GM12878 (cell line): ENCODE results near the gene AGRN. TPM values are rescaled to one million over a fixed set of nuclear protein-coding genes. Genes with fewer than 3 reads are reported as not detected.

Source experiments
- ATAC-seq: fragments of 200-7000 bp; cut with Tn5 transposase; 3 replicates; pipeline ENCODE4 v1.9.1; 2020; ENCODE audit warnings: mild to moderate bottlenecking, moderate library complexity
- BruUV-seq: library from RNA; stranded (reverse); fragments of 400-500 nt; replicated peaks from 2 replicates; lab custom pipeline; 2021; lab: Mats Ljungman, UMichigan
- CTCF ChIA-PET: fragments of 300-600 bp; sonication (Branson Sonifier 250); formaldehyde crosslinking; extraction: SDS; loops from one replicate; lab custom pipeline; 2021; ENCODE audit warnings: inconsistent platforms; lab: Yijun Ruan, JAX
- POLR2A ChIA-PET: fragments of 350-600 bp; formaldehyde crosslinking; extraction: SDS; loops from one replicate; lab custom pipeline; 2021; ENCODE audit warnings: inconsistent platforms; lab: Charles Lee
- RAD21 ChIA-PET: fragments of 300-600 bp; sonication (Branson Sonifier 250); formaldehyde crosslinking; loops from one replicate; lab custom pipeline; 2023; ENCODE audit warnings: antibody characterized with exemption; ENCODE audit not compliant: unreplicated experiment; lab: Charles Lee
- SMC1A ChIA-PET: fragments of 300-600 bp; sonication (Branson Sonifier 250); formaldehyde crosslinking; loops from one replicate; lab custom pipeline; 2023; ENCODE audit not compliant: unreplicated experiment, uncharacterized antibody; lab: Charles Lee
- DNase-seq: peaks from one replicate; pipeline ENCODE4 v3.0.0-alpha.2; 2011; ENCODE audit warnings: low read depth, low spot score
- FAIRE-seq: peaks from 3 replicates; lab custom pipeline; 2011; peaks lifted over from hg19 to GRCh38; lab: Jason Lieb, UNC
- H2AFZ ChIP-seq: 2 replicates; pipeline ENCODE4 v1.6.0; 2011; ENCODE audit warnings: low read depth, low read length, control low read depth; ENCODE audit not compliant: control insufficient read depth
- H3K27ac ChIP-seq: 2 replicates; pipeline ENCODE4 v1.5.1; 2011; ENCODE audit warnings: control low read depth; ENCODE audit not compliant: control insufficient read depth, insufficient read depth
- H3K27me3 ChIP-seq, 2 experiments: replicated peaks in 1 of 2; 2 replicates each; pipeline versions ENCODE4 v1.6.0 to v1.6.1; 2011; ENCODE audit warnings: low read length in 1 of 2; ENCODE audit not compliant: control insufficient read depth in 2 of 2, insufficient read depth in 2 of 2
- H3K36me3 ChIP-seq, 2 experiments: 2 replicates each; pipeline ENCODE4 v1.5.1; 2011; ENCODE audit warnings: low read length in 1 of 2; ENCODE audit not compliant: control insufficient read depth in 2 of 2, insufficient read depth in 2 of 2
- H3K4me1 ChIP-seq: 2 replicates; pipeline ENCODE4 v1.6.1; 2011; ENCODE audit warnings: mild to moderate bottlenecking, low read length, moderate library complexity, mixed read lengths; ENCODE audit not compliant: control insufficient read depth, insufficient read depth
- H3K4me2 ChIP-seq: 2 replicates; pipeline ENCODE4 v1.6.0; 2011; ENCODE audit warnings: control low read depth; ENCODE audit not compliant: control insufficient read depth, insufficient read depth
- H3K4me3 ChIP-seq: fragments of 200-600 bp; sonication (generic); 2 replicates; pipeline ENCODE4 v1.5.1; 2016
- H3K79me2 ChIP-seq: 2 replicates; pipeline ENCODE4 v1.6.0; 2011; ENCODE audit warnings: low read length; ENCODE audit not compliant: control insufficient read depth, insufficient read depth
- H3K9ac ChIP-seq: 2 replicates; pipeline ENCODE4 v1.8.0; 2011; ENCODE audit warnings: low read length, control low read depth, mixed read lengths; ENCODE audit not compliant: control insufficient read depth, insufficient read depth
- H3K9me3 ChIP-seq: replicated peaks from 3 replicates; pipeline ENCODE4 v1.5.1; 2011; ENCODE audit warnings: mild to moderate bottlenecking, low read length; ENCODE audit not compliant: control insufficient read depth, insufficient read depth
- H4K20me1 ChIP-seq: 2 replicates; pipeline ENCODE4 v1.6.0; 2011; ENCODE audit not compliant: control insufficient read depth, insufficient read depth
- BRCA1 ChIP-seq: IDR thresholded peaks from 2 replicates; pipeline ENCODE4 v1.6.1; 2011; ENCODE audit warnings: low read depth, low read length, improper control_type of control experiment
- FOXK2 ChIP-seq: fragments of 450-650 bp; IDR thresholded peaks from 2 replicates; pipeline ENCODE4 v1.6.1; 2017; ENCODE audit warnings: mild to moderate bottlenecking, moderate library complexity
- FOXM1 ChIP-seq: IDR thresholded peaks from 2 replicates; pipeline ENCODE4 v1.6.1; 2012; ENCODE audit warnings: low read depth, mild to moderate bottlenecking, inconsistent platforms, low read length, moderate library complexity
- GABPA ChIP-seq: IDR thresholded peaks from 2 replicates; pipeline ENCODE4 v1.6.1; 2014; ENCODE audit warnings: antibody characterized with exemption, low read depth, mild to moderate bottlenecking, inconsistent platforms
- IKZF1 ChIP-seq: fragments of 450-650 bp; conservative IDR thresholded peaks from 2 replicates; pipeline ENCODE4 v1.6.1; 2017; ENCODE audit warnings: antibody characterized with exemption, mild to moderate bottlenecking
- MEF2A ChIP-seq: IDR thresholded peaks from 2 replicates; pipeline ENCODE4 v1.6.1; 2011; ENCODE audit warnings: low read depth, mild to moderate bottlenecking, low read length, moderate library complexity; ENCODE audit not compliant: insufficient read depth
- NR2C2 ChIP-seq: IDR thresholded peaks from 2 replicates; pipeline ENCODE4 v1.6.1; 2011; ENCODE audit warnings: borderline replicate concordance, low read depth; ENCODE audit not compliant: control insufficient read depth, insufficient read length
- PML ChIP-seq: IDR thresholded peaks from 2 replicates; pipeline ENCODE4 v1.6.1; 2012; ENCODE audit warnings: low read length, inconsistent platforms
- RCOR1 ChIP-seq: conservative IDR thresholded peaks from 2 replicates; pipeline ENCODE4 v1.6.1; 2012; ENCODE audit warnings: low read depth, low read length, improper control_type of control experiment
- SP1 ChIP-seq: IDR thresholded peaks from one replicate; pipeline ENCODE4 v1.6.1; 2011; ENCODE audit warnings: low read depth, low read length
- ZNF217 ChIP-seq: fragments of 450-650 bp; IDR thresholded peaks from 2 replicates; pipeline ENCODE4 v1.6.1; 2017; ENCODE audit warnings: antibody characterized with exemption, mild to moderate bottlenecking
- ZNF24 ChIP-seq: fragments of 450-650 bp; IDR thresholded peaks from 2 replicates; pipeline ENCODE4 v1.6.1; 2017; ENCODE audit warnings: antibody characterized with exemption, mild to moderate bottlenecking
- WGBS: methylation state at CpG from one replicate; pipeline ENCODE4 v1.1.6; 2016; ENCODE audit warnings: low lambda C conversion rate; ENCODE audit not compliant: insufficient replicate concordance, insufficient coverage; ENCODE audit errors: missing lambda C conversion rate; 5-methylcytosine and 5-hydroxymethylcytosine counted together
- in situ Hi-C: fragments of 300-500 bp; cut with MboI; formaldehyde crosslinking; loops from 9 replicates; pipeline ENCODE4 v1.14.3; 2018; ENCODE audit warnings: mixed read lengths
- intact Hi-C: fragments of 100-400 bp; cut with micrococcal nuclease; formaldehyde crosslinking; loops from one replicate; pipeline ENCODE4 v1.14.2; 2022; ENCODE audit not compliant: unreplicated experiment
- polyA plus RNA-seq, 11 experiments: library from polyadenylated mRNA; depleted of rRNA in 4 of 11; unstranded in 6 of 11; stranded (reverse) in 5 of 11; fragments of >200 nt; fragmentation: Nextera tagmentation in 4 of 11; fragmentation: Illumina TruSeq in 1 of 11; extraction: Ambion mirVana in 4 of 11; extraction: Trizol in 1 of 11; gene quantifications; 1 replicate in 1 of 11; 2 replicates in 10 of 11; pipeline versions ENCODE4 v1.2.1 to v1.2.3, GENCODE V29; 2011 to 2016; ENCODE audit warnings: inconsistent platforms in 2 of 11, missing spikeins in 2 of 11, low read depth in 1 of 11
- total RNA-seq, 4 experiments: library from RNA; depleted of rRNA in 3 of 4; stranded (reverse); fragments of >200 nt in 3 of 4; fragmentation: Illumina TruSeq in 1 of 4; extraction: Trizol in 1 of 4; gene quantifications; 2 replicates each; pipeline versions ENCODE4 v1.2.1 to v1.2.3, GENCODE V29; 2013 to 2021
- TF ChIP-seq, protein P1 (sequence below): fragments of 150-350 bp; IDR thresholded peaks from 2 replicates; pipeline ENCODE4 v1.6.1; 2016; ENCODE audit warnings: low read depth, low read length
- TF ChIP-seq, protein P2 (sequence below): IDR thresholded peaks from 2 replicates; pipeline ENCODE4 v1.6.1; 2012; ENCODE audit warnings: low read length, inconsistent platforms

AGRN gene
- total and polyA plus RNA-seq, 10 of the 15 experiments (the other 5 are each of a cell fraction or from before 2014, with no cell fraction given): 0.02 to 41.8 (median 4.1) TPM

DNA sequence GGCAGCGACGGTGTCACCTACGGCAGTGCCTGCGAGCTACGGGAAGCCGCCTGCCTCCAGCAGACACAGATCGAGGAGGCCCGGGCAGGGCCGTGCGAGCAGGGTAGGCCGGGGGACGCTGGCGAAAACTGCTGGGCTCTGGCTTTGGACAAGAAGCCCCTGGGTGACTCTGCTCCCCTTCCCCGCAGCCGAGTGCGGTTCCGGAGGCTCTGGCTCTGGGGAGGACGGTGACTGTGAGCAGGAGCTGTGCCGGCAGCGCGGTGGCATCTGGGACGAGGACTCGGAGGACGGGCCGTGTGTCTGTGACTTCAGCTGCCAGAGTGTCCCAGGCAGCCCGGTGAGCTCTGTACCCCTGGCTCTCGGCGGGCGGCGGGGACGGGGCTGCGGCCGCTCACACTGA, 24.0 kb downstream of the AGRN start:
- POLR2A ChIA-PET: no interaction called here
- CTCF ChIA-PET: interaction anchor here (1.0 kb wide), 1 partner anchor 15 kb away, joined by 3 read pairs; no protein-coding TSS in a partner anchor

DNA sequence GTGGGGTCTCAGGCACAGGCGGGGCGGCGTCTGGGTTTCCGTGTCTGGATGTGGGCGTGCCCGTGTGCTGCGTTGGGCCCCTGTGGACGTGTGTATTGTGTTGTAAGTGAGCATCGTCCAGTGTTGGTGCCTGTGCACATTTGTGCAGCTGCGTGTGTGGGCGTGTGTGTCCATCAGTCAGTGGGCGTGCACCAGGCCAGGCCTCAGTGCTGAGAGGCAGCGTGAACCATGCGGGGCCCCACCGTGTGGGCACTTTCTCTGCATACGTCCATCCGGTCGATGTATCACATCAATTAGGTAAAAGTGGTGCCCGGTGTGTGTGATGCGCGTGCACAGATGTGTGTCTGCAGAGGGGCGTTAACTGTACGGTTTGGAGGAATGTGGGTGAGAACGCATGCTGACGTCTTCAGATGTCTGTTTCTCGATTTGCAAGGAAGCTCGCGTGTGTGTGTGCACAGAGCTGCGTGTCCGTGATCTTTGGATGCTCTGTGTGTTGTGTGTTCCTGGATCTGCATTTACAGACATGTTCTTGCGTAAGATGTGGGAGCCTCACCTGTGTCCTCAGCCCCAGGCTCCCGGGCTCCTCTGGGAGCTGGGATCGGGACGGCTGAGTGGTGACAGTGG, 24.6 kb downstream of the AGRN start:
- 94% methylated on average over 34 of the region's 34 CpGs for WGBS
- H3K27ac ChIP-seq: no peak overlapping the region
- ChIA-PET CTCF (interaction anchor here (1.0 kb wide), 1 partner anchor 14 kb away, joined by 3 read pairs; no protein-coding TSS in a partner anchor), SMC1A (no interaction called here), RAD21 (no interaction called here), POLR2A (no interaction called here)
- no peak for FAIRE-seq
- no peaks in the 10 kb centered on the region for H3K9me3 ChIP-seq
- BruUV-seq: no TSS peak
- TF ChIP-seq, protein P1, sequence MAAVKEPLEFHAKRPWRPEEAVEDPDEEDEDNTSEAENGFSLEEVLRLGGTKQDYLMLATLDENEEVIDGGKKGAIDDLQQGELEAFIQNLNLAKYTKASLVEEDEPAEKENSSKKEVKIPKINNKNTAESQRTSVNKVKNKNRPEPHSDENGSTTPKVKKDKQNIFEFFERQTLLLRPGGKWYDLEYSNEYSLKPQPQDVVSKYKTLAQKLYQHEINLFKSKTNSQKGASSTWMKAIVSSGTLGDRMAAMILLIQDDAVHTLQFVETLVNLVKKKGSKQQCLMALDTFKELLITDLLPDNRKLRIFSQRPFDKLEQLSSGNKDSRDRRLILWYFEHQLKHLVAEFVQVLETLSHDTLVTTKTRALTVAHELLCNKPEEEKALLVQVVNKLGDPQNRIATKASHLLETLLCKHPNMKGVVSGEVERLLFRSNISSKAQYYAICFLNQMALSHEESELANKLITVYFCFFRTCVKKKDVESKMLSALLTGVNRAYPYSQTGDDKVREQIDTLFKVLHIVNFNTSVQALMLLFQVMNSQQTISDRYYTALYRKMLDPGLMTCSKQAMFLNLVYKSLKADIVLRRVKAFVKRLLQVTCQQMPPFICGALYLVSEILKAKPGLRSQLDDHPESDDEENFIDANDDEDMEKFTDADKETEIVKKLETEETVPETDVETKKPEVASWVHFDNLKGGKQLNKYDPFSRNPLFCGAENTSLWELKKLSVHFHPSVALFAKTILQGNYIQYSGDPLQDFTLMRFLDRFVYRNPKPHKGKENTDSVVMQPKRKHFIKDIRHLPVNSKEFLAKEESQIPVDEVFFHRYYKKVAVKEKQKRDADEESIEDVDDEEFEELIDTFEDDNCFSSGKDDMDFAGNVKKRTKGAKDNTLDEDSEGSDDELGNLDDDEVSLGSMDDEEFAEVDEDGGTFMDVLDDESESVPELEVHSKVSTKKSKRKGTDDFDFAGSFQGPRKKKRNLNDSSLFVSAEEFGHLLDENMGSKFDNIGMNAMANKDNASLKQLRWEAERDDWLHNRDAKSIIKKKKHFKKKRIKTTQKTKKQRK: no peak
- TF ChIP-seq, protein P2, sequence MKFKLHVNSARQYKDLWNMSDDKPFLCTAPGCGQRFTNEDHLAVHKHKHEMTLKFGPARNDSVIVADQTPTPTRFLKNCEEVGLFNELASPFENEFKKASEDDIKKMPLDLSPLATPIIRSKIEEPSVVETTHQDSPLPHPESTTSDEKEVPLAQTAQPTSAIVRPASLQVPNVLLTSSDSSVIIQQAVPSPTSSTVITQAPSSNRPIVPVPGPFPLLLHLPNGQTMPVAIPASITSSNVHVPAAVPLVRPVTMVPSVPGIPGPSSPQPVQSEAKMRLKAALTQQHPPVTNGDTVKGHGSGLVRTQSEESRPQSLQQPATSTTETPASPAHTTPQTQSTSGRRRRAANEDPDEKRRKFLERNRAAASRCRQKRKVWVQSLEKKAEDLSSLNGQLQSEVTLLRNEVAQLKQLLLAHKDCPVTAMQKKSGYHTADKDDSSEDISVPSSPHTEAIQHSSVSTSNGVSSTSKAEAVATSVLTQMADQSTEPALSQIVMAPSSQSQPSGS: no peak
- TF ChIP-seq FOXK2 (no peak), ZNF24 (no peak), GABPA (no peak), NR2C2 (no peak), ZNF217 (no peak), BRCA1 (no peak), PML (no peak), RCOR1 (no peak), FOXM1 (no peak)
- no peak overlapping the region for H3K4me2 ChIP-seq
- peaks cover 9% of the 10 kb centered on the region for H3K4me1 ChIP-seq
- H3K4me3 ChIP-seq: no peak overlapping the region
- H3K79me2 ChIP-seq: no peaks in the 10 kb centered on the region
- DNase-seq: no peak
- no peak overlapping the region for H2AFZ ChIP-seq
- ATAC-seq: no peak
- in situ Hi-C loops (no loop called here), intact Hi-C loops (no loop called here)
- peaks cover 0 to 23% of the 10 kb centered on the region in 2 experiments; a peak in 3 of 4 replicates for H3K36me3 ChIP-seq
- no peaks in the 10 kb centered on the region for H3K27me3 ChIP-seq
- no peak overlapping the region for H3K9ac ChIP-seq
- no peaks in the 10 kb centered on the region for H4K20me1 ChIP-seq

More for the DNA sequence above, 24.0 kb downstream of the AGRN start:
- peaks cover 0 to 20% of the 10 kb centered on the region in 2 experiments; a peak in 3 of 4 replicates for H3K36me3 ChIP-seq
- no peaks in the 10 kb centered on the region for H3K79me2 ChIP-seq
- no peak overlapping the region for H2AFZ ChIP-seq
- no peak overlapping the region for H3K27ac ChIP-seq
- TF ChIP-seq IKZF1 (no peak), SP1 (no peak), MEF2A (no peak)
- no peak for DNase-seq
- no peaks in the 10 kb centered on the region for H3K27me3 ChIP-seq
- in situ Hi-C loops (no loop called here), intact Hi-C loops (no loop called here)
- no peak for ATAC-seq
- peaks cover 14% of the 10 kb centered on the region for H3K4me1 ChIP-seq
- no peak overlapping the region for H3K4me3 ChIP-seq
- no peak overlapping the region for H3K9ac ChIP-seq
- H4K20me1 ChIP-seq: no peaks in the 10 kb centered on the region
- no peaks in the 10 kb centered on the region for H3K9me3 ChIP-seq
- H3K4me2 ChIP-seq: no peak overlapping the region
- SMC1A ChIA-PET: no interaction called here
- no peak for FAIRE-seq
- BruUV-seq: no TSS peak
- 98% methylated on average over 33 of the region's 33 CpGs for WGBS
- RAD21 ChIA-PET: no interaction called here
